NCI-H2107 (cell line): Measurements from ENCODE around the gene TTLL5.
"Not testable (repeated sequence)": the region's sequence is repeated elsewhere in the genome, so short reads cannot be mapped to it uniquely, and the experiment has no call there.

Experiments
- DNase-seq: peaks from one replicate; lab custom pipeline; 2025; lab: John Stamatoyannopoulos, UW

TTLL5 gene

DNA sequence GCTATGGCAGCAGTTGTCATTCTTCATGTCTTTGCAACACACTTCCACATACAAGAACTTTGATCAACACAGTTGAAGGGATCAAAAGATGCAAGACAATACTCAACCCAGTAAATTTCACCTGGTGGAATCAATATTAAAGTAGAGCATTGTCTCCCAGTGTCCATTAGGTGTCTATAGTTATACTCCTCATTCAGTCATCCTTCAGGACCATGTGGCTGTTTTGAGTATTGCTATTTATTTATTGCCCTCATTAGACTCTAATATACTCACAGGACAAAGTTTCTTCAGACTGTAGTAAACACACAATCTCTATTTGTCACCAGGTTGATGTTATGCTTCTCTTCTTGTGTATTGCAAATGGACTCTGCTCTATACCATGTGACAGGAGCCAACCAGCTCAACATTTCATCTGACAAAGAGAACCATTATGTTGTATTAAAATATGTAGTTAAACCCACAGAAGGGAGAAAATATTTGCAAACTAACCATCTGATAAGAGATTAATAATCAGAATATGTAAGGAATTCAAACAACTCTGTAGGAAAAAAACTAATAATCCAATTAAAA is 174.2 kb downstream of the TTLL5 start:
- no peak for DNase-seq

DNA sequence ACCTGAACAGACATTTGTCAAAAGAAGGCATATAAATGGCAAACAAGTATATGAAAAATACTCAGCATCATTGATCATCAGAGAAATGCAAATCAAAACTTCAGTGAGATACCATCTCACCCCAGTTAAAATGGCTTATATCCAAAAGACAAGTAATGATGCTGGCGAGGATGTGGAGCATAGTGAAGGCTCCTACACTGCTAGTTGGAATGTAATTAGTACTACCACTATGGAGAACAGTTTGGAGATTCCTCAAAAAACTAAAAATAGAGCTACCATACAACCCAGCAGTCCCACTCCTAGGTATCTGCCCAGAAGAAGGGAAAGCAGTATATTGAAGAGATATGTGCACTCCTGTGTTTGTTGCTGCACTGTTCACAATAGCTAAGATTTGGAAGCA is 174.7 kb downstream of the TTLL5 start:
- no peak for DNase-seq

DNA sequence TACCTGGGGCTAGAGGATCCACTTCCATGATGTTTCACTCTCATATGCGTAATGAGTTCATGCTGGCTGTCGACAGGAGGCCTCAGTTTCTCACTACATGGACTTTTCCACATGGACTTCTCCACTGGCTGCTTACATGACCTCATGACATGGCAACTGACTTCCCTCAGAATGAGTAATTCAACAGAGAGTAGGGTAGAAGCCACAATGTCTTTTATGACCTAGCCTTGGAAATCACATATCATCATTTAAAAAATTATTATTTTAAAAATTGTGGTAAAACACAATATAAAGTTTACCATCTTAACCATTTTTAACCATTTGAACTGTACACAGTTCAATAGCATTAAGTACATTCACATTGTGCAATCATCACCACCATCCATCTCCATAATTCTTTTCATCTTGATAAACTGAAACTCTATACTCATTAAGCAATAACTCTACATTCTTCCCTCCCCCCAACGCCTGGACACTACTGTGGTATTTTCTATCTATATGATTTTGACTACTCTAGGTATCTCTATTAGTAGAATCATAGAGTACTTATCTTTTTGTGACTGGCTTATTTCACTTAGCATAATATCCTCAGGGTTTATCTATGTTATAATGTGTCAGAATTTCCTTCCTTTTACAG is 176.2 kb downstream of the TTLL5 start:
- no peak for DNase-seq

DNA sequence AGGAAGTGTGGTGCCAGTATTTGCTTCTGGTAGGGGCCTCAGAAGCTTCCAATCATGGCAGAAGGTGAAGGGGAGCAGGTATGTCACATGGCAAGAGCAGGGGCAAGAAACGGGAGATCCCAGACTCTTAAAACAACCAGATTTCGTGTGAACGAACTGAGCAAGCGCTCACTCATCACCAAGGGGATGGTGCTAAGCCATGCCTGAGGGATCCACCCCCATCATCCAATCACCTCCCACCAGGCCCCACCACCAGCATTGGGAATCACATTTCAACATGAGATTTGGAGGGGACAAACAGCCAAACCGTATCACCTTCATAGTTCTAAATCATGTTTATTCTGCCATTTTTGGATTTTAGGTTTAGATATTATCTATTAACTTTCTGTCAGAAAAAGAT is 179.9 kb downstream of the TTLL5 start:
- DNase-seq = no peak

DNA sequence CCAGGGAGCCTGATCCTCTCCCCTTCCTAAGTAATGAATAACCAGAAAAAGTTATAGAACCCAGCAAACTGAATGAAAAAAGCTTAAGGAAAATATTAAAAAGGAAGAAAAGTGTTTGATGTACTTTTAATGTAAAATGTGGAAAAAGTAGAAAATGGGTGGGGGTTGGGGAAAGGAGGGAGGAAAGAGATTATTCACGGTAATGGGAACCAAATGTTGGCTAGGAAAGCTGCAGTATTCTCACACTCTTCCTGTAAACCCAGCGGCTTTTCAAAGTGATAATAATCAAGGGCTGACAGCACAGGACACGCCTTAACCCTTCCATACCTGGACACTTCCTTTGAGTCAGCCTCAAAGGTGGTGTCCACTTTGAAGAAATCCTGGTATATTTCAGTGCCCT is 181.5 kb downstream of the TTLL5 start:
- DNase-seq = no peak

DNA sequence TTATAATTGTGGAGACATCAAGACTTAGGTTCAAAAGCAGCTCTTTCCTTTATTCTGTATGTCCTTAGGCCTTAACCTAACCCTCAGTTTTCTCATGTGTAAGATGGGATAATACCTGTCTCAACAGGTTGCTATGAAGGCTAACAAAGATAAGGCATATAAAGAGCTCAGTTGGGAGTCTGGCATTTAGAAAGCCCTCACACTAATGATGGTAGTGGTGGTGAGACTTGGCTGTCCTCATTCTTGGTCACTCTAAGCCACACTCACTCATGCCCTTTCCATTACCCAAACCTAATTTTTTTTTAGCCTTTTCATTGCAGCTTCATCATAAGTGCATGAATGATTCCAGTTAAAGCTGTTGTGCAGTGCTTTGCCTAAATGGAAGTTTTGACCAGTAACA is 183.4 kb downstream of the TTLL5 start:
- no peak for DNase-seq

DNA sequence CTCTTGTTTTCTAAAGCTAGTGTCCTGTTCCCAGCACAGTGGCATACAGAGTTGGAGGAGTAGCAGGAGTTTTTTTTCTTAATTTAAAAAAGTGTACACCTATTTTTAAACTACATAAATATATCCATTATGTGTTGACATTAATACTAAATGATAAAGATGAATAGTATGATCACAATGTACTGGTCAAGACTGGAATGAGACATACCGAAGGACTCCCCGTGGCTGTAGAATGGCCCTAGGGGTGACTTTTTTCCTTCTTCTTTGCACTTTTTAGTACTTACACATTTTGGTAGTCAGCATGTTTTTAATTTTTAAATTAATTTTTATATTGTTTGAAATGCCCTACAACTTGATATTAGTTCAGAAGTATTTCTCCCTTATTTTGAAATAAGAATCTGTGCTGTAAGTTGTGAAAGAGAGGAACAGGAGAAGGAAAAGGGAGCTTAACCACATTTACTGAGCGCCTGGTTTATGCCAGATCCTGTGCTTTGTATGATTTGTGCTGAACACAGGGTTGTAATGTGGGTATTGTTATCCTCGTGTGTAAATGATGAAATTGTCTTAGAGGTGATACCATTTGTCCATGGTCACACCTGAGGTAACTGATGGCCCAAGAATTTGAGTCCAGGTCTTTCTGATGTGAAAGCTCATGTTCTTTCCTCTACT is 184.2 kb downstream of the TTLL5 start:
- no peak for DNase-seq

DNA sequence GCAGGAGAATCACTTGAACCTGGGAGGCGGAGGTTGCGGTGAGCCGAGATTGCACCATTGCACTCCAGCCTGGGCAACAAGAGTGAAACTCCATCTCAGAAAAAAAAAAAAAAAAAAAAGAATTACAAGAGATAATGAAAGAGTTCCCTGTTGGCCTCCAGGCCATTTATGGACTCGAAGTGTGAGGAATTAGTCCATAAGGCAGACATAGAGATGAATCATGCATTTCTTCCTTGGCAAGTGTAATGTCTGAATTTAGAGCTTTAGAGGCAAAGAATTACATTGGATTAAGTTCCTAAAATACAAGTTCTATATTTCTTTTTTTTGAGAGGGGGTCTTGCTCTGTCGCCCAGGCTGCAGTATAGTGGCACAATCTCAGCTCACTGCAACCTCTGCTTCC is 185.6 kb downstream of the TTLL5 start:
- DNase-seq = not testable (repeated sequence)

DNA sequence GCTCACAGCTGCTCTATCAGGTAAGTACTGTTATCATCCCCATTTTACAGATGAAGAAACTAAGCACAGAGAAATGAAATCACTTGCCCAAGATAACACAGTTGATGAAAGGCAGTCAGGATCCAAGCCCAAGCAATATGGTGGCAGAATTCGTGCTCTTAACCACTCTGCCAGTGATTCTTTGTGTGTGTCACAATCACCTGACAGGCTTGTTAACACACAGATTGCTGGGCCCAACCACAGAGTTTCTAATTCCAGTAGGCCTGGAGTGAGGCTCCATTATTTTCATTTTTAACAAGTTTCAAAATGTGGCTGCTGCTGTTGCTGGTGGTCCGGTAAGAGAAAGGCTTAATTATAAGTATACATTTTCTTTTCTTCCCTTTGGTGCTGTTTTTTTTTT is 186.5 kb downstream of the TTLL5 start:
- DNase-seq = no peak

DNA sequence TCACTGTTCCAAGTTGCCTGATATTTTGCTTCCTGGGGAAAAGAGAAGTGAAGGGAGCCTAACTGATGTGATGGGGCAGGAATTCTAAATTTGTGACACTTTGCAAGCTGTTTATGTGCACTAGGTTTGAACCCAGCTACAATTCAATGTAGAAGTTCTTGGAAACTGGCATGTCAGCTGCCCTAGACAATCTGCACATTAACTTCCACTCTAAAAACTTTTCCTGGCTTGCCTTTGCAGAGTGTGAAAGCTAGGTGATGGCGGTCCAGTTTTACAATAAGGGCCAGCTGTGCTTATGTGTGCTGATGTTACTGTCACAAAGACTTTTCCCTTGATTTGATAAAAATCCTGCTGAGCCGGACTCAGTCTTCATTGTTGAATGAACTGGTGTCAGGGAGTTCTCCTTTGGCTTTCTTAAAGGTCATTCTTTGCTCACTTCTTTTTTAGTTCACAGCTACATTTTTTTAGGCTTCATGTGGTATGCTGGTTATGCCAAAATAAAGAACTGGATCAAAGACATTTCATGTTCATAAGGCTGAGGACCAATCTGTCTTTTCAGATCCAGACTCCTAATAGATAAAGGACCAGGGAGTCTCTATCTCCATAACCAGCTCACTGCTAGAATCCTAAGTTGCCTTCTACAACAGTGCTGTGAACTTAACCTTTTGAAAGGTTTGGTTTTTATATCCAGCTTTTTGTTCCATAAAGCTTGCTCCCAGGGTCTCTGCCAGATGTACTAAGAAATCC is 187.3 kb downstream of the TTLL5 start:
- no peak for DNase-seq

DNA sequence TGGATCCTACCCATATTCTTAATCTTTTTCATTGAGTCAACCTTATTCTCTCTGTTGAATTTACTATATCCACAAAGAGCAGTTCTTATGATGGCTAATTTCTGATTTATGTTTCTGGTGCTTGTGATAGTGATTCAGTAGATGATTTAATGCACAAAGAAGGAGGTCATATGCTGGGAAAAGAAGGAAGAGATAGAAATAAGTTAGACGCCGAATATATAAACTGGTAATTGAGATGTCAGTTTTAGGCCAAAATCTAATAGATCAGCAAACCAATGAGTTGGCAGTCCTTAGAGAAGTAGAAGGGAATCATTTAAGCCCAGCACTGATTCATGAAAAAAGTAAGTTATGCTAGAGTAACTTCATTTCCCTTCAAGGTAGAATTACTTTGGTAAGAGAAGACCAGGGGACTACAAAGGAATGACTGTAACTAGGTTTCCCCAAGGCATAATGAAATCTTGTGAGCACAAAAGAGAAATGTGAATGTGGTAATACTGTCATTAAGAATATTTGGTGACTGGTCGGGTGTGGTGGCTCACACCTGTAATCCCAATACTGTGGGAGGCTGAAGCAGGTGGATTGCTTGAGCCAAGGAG is 188.4 kb downstream of the TTLL5 start:
- DNase-seq = no peak

DNA sequence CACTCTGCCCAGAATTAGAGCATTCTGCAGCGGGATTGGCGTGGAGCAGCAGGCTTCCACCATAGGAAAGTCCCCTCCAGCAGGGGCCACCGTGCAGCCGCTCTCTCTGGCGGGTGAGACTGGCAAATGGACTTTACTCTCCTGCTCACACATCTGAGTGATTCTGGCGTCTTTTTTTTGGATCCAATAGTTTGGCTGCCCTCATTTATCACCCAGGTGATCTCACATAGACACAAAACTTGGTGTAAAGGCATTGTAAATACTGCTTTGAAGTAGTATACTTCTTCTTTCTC is 190.5 kb downstream of the TTLL5 start:
- DNase-seq = no peak

DNA sequence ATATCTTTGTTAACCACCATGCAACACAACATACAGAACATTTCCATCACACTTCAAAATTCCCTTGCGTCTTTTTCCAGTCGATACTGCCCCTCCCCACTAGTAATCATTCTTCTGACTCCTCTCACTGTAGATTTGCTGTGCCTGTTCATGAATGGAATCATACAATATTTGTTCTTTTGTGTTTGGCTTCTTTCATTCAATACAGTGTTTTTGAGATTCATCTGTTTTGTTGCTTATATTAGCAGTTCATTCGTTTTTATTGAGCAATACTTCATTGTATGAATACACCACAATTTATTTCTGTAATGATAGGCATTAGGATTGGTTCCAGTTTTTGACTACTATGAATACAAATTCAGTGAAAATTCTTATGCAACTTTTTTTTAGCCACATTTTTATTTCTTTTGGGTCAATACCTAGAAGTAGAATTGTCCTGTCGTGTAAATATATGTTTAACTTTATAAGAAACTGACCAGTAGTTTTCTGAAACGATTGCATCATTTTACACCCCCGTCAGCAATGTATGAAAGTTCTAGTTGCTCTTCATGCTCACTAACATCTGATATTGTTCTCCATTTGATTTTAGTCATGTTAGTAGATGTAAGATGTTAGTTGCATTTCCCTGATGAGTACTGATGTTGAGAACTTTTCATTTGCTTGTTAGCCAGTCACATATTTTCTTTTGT is 193.2 kb downstream of the TTLL5 start:
- no peak for DNase-seq

DNA sequence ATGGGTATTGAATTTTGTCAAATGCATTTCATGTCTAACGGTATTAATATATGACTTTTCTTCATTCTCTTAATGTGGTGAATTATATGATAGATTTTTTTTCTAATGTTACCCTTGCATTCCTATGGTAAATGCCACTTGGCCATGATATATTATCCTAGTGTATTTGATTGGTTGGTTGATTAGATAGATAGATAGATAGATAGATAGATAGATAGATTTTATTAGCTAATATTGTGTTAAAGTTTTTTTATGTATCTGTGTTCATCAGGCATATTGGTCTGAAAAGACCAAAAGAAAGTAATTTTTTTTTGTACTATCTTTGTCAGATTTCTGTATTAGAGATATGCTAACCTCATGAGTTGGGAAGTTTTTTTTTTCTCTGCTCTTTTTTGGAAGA is 196.2 kb downstream of the TTLL5 start:
- DNase-seq = no peak

DNA sequence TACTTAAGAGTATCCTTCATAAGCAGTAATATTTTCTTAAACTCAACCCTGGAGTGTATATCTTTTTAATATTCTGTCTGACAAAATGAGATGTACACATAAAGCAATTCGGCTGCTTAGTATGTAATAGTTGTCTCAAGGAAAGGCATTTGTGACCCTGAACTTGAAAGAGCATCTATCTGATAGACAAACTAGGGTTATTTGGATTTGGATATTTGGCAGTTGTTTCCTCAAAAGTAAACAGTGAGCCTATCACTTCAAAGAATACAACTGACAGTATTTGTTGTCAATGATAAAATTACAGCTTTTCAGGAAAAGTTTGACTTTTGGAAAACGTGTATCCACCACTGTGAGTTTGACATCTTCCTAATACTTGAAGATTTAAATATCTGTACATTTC is 197.3 kb downstream of the TTLL5 start:
- no peak for DNase-seq

DNA sequence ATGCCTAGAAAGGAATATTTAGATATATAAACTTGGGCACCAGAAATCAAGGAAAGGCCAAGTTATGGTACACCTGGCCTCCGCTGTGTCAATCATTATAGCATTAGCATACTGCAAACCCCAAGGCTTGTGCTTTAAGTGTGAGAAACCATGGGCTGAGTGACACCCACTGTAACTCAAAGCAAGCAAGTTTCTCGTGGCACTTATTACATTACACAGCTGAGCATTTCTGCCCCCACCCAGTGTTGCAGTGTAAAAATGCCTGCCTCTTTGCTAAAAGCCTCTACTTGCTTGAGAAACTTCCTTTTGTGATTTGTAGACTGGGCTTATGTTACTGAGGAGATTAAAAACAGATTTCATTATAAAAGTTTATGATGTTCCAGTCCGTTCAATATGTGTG is 198.7 kb downstream of the TTLL5 start:
- DNase-seq = no peak

DNA sequence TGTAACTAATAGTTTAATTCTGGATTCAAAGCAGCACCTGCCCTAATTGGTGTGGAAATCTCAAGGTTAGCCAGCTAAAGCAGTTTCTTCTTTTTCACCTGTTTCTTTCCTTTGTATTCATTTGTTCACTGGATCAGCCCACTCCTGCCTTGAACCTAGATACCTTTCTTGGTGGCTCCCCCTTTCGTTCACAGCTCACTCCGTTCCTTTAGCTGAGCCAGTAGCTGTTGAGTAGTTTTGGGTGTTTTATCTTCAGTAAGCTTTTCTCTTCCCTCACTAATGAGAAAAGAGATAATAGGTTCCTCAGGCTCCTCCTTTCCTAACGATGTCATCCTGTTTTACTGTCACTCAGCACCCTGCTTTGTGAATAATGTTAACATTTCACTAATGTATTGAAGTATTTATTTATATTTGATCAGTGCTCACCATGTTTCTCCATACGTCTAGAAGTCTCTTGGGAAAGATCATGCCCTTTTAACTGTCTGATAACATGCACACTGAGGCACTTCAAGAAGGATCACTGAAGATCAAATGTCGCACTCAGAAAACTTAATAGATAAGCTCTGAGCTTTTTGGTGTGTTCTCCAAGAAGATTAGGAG is 199.6 kb downstream of the TTLL5 start:
- DNase-seq = no peak

DNA sequence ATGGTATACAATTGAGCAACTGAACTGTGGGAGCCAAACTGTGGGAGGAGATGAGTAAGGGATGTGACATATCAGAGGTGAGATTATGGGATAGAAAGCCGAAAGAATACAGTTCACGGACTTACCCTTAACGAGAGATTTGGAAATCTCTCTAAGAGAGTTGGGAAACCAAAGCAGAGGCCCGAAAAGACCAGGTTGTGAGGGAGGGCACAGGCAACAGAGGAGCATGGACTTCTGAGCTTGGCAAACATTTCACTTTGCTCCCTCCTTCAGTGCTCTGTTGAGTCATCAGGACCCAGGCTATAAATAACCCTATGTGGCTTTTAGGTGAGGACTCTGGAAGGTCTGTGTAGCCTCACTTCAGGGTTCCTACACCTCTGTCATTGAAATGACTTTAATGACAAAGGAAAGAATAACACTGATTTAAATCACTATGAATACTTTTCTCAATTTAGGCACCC is 200.1 kb downstream of the TTLL5 start:
- no peak for DNase-seq

DNA sequence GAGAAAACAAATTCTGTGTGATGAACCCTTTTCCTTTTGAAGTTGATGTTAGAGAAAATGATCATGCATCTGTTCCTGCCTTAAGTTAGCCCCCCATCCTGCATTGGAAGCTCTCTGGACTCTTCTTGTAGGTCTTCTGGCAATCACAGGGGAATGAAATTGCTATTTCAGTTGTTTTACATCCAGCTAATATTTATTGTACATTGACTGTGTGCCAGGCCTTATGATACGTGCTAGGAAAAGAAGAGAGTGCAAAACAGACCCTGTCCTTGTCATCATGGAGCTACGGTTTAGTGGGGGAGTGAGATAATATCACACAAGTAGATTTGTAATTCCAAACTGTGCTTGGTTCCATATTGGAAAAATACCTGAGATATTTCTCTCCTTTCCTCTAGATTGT is 202.2 kb downstream of the TTLL5 start:
- DNase-seq = no peak

DNA sequence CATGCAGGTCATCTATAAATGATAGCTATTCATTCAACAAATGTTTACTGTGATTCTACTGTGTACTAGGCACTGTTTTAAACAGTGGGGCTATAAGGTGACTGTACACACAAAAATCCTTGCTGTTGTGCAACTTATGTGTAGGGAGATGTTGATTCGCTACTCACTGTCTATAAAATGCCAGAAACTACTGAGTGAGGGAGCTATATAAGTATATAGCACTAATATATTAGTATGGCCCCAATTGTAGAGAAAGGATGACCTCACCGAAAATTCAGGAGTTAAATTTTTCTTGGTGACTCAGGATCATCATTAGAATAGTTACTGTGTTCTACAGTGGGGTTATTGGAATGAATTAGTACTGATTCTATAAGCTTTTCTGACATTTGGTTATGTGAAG is 203.3 kb downstream of the TTLL5 start:
- DNase-seq = no peak

DNA sequence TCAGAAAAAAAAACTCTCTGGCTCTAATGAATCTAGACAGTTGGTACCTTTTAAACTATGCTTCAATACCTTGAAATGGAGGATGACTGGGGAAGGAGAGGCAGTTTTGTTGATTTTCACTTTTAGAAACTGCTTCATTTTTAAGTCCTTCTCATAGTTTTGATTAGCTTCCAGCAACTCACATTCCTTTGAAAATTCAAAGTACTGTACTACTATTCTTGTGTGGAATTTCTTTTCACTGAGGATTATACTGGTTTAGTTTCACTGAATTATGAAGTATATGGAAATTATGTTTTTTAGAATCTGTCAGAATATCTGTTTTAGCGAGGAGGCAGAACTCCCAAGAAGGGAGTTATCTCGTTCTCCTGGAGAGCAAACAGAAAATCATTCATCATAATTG is 204.5 kb downstream of the TTLL5 start:
- DNase-seq = no peak

DNA sequence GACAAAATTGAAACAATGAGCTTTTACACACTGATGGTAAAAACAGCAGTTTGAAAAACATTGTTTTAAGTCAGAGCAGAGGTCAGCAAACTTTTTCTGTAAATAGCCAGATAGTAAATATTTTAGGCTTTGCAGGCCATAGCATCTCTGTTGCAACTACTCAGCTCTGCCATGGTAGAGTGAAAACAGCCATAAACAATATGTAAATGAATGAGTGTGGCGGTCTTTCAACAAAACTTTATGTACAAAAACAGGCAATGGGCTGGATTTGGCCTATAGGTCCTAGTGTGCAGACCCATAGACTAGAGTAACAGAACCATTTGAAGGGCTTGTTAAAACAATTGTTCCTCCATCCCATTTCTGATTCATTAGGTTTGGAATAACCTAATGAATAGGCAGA is 205.9 kb downstream of the TTLL5 start:
- DNase-seq = no peak
